ENCODE data around the gene CA5A. TPM values are rescaled to one million over a fixed set of nuclear protein-coding genes. Genes with fewer than 3 reads are reported as not detected.
"Not testable (repeated sequence)": the region's sequence is repeated elsewhere in the genome, so short reads cannot be mapped to it uniquely, and the experiment has no call there.

The CA5A gene
- total RNA-seq, 1 experiment from 2014 or later: not detected

- DNase-seq (ENCODE audit: low read depth): peak; percentile 87
These were observed 67.9 kb downstream of the CA5A start for GRCh38 chr16:87868254-87869029.

GRCh38 chr16:87865902-87866555, 70.3 kb downstream of the CA5A start:
- DNase-seq (ENCODE audit: low read depth): not testable (repeated sequence)

GRCh38 chr16:87864331-87864989, 71.9 kb downstream of the CA5A start:
- DNase-seq (ENCODE audit: low read depth): no peak

- DNase-seq (ENCODE audit: low read depth): not testable (repeated sequence)
These were observed 73.0 kb downstream of the CA5A start for GRCh38 chr16:87863327-87863635.

- DNase-seq (ENCODE audit: low read depth): not testable (repeated sequence)
These were observed 73.6 kb downstream of the CA5A start for GRCh38 chr16:87862597-87863326.

GRCh38 chr16:87861300-87862099, 74.8 kb downstream of the CA5A start:
- DNase-seq (ENCODE audit: low read depth): not testable (repeated sequence)

- DNase-seq (ENCODE audit: low read depth): peak; percentile 87
These were observed 75.6 kb downstream of the CA5A start for GRCh38 chr16:87860553-87861299.

GRCh38 chr16:87858151-87858993, 78.0 kb downstream of the CA5A start:
- DNase-seq (ENCODE audit: low read depth): not testable (repeated sequence)

- no peak for DNase-seq (ENCODE audit: low read depth)
These were observed 79.5 kb downstream of the CA5A start for GRCh38 chr16:87856791-87857228.

- DNase-seq (ENCODE audit: low read depth): peak; percentile 63
These were observed 80.2 kb downstream of the CA5A start for GRCh38 chr16:87855852-87856715.

- DNase-seq (ENCODE audit: low read depth): no peak
These were observed 81.2 kb downstream of the CA5A start for GRCh38 chr16:87854907-87855683.

- peak; percentile 42 for DNase-seq (ENCODE audit: low read depth)
These were observed 82.0 kb downstream of the CA5A start for GRCh38 chr16:87854053-87854906.

- DNase-seq (ENCODE audit: low read depth): peak; percentile 89
These were observed 82.8 kb downstream of the CA5A start for GRCh38 chr16:87853411-87854052.

GRCh38 chr16:87851601-87852000, 84.7 kb downstream of the CA5A start:
- DNase-seq (ENCODE audit: low read depth): no peak

GRCh38 chr16:87851141-87851587, 85.2 kb downstream of the CA5A start:
- DNase-seq (ENCODE audit: low read depth): no peak

Data from Daoy (cell line).